DOHH2 (cell line): Measurements from ENCODE around the gene PYCARD.

Source experiments
- H3F3A ChIP-seq: fragments of 200-600 bp; sonication (generic), shearing (Covaris generic); 2 replicates; pipeline ENCODE4 v1.6.0; 2016; ENCODE audit warnings: antibody characterized with exemption, mild to moderate bottlenecking; ENCODE audit not compliant: control insufficient read depth, insufficient read depth
- H3K27ac ChIP-seq: fragments of 200-600 bp; sonication (generic); 2 replicates; pipeline ENCODE4 v1.5.1; 2014; ENCODE audit warnings: low read depth, mild to moderate bottlenecking, low read length, moderate library complexity
- H3K27me3 ChIP-seq: fragments of 200-600 bp; sonication (generic); 2 replicates; pipeline ENCODE4 v1.6.1; 2014; ENCODE audit warnings: mild to moderate bottlenecking, low read length, mixed read lengths; ENCODE audit not compliant: control insufficient read depth
- H3K36me3 ChIP-seq: fragments of 200-600 bp; sonication (generic); 2 replicates; pipeline ENCODE4 v1.6.1; 2014; ENCODE audit warnings: mild to moderate bottlenecking, low read length, moderate library complexity, mixed read lengths; ENCODE audit not compliant: control insufficient read depth
- H3K4me1 ChIP-seq: fragments of 200-600 bp; sonication (generic); 2 replicates; pipeline ENCODE4 v1.6.1; 2014; ENCODE audit warnings: mild to moderate bottlenecking, low read length, mixed read lengths; ENCODE audit not compliant: control insufficient read depth
- H3K4me2 ChIP-seq: fragments of 200-600 bp; sonication (generic); 2 replicates; pipeline ENCODE4 v1.6.0; 2014; ENCODE audit warnings: mild to moderate bottlenecking, low read length, moderate library complexity
- H3K4me3 ChIP-seq: fragments of 200-600 bp; sonication (generic); 2 replicates; pipeline ENCODE4 v1.5.1; 2014; ENCODE audit warnings: mild to moderate bottlenecking, low read length, mixed read lengths
- H3K79me2 ChIP-seq: fragments of 200-600 bp; sonication (generic); 2 replicates; pipeline ENCODE4 v1.6.1; 2014; ENCODE audit warnings: mild to moderate bottlenecking, low read length, mixed read lengths; ENCODE audit not compliant: control insufficient read depth
- H3K9me2 ChIP-seq: fragments of 200-600 bp; sonication (generic); replicated peaks from 2 replicates; pipeline ENCODE4 v1.6.1; 2014; ENCODE audit warnings: mild to moderate bottlenecking, low read length, mixed read lengths; ENCODE audit not compliant: control insufficient read depth
- H3K9me3 ChIP-seq: fragments of 200-600 bp; sonication (generic); 2 replicates; pipeline ENCODE4 v1.6.1; 2014; ENCODE audit warnings: antibody characterized with exemption, low read length, mixed read lengths; ENCODE audit not compliant: control insufficient read depth, insufficient read depth
- H4K20me1 ChIP-seq: fragments of 200-600 bp; sonication (generic); 2 replicates; pipeline ENCODE4 v1.6.0; 2014; ENCODE audit warnings: low read depth, mild to moderate bottlenecking, antibody characterized with exemption, low read length, moderate library complexity; ENCODE audit not compliant: control insufficient read depth, insufficient read depth
- CTCF ChIP-seq: fragments of 200-600 bp; sonication (generic); IDR thresholded peaks from one replicate; pipeline ENCODE4 v1.5.1; 2014; ENCODE audit warnings: antibody characterized with exemption, mild to moderate bottlenecking, low read depth, low read length; ENCODE audit not compliant: poor library complexity, severe bottlenecking
- EZH2phosphoT487 ChIP-seq: fragments of 200-600 bp; sonication (generic); IDR thresholded peaks from 2 replicates; pipeline ENCODE4 v1.6.1; 2017; ENCODE audit warnings: borderline replicate concordance, mild to moderate bottlenecking, antibody characterized with exemption, low read length, moderate library complexity, mixed read lengths

The PYCARD gene

GRCh38 chr16:31216422-31217135 lies 14.0 kb upstream of the PYCARD start, which contains the start of gene PYDC1:
Gene PYDC1 (minus strand): TSS chr16:31217135. CDS start chr16:31217028, 107 bp downstream.
- Histone ChIP-seq H3F3A (no peaks in the 10 kb centered on the region), H3K9me2 (no peaks in the 10 kb centered on the region), H3K4me3 (no peak within 1 kb of the TSS), H3K36me3 (no peaks in the 10 kb centered on the region), H4K20me1 (no peaks in the 10 kb centered on the region; the same call in 1 of the 2 replicates), H3K4me2 (no peak within 1 kb of the TSS), H3K9me3 (no peaks in the 10 kb centered on the region), H3K27ac (no peak within 1 kb of the TSS), H3K4me1 (no peaks in the 10 kb centered on the region), H3K27me3 (peaks cover 40% of the 10 kb centered on the region), H3K79me2 (no peaks in the 10 kb centered on the region)
- no peak for TF ChIP-seq CTCF
- TF ChIP-seq EZH2phosphoT487, result no peak

- no peaks in the 10 kb centered on the region for H3F3A ChIP-seq
- H3K79me2 ChIP-seq, result no peaks in the 10 kb centered on the region
- H3K27ac ChIP-seq, result no peak overlapping the region
- H3K4me1 ChIP-seq, result no peaks in the 10 kb centered on the region
- no peaks in the 10 kb centered on the region for H3K36me3 ChIP-seq
- no peaks in the 10 kb centered on the region for H3K9me3 ChIP-seq
- H3K27me3 ChIP-seq, result peaks cover 37% of the 10 kb centered on the region
- H3K4me2 ChIP-seq, result no peak overlapping the region
- H3K4me3 ChIP-seq, result no peak overlapping the region
- no peaks in the 10 kb centered on the region; the same call in 1 of the 2 replicates for H4K20me1 ChIP-seq
- TF ChIP-seq EZH2phosphoT487 (no peak), CTCF (no peak)
- no peaks in the 10 kb centered on the region for H3K9me2 ChIP-seq
Measured at GRCh38 chr16:31215287-31216162, 13.0 kb upstream of the PYCARD start.

- Histone ChIP-seq H4K20me1 (no peaks in the 10 kb centered on the region; the same call in 1 of the 2 replicates), H3F3A (no peaks in the 10 kb centered on the region), H3K27ac (no peak overlapping the region), H3K79me2 (no peaks in the 10 kb centered on the region), H3K9me2 (no peaks in the 10 kb centered on the region), H3K36me3 (no peaks in the 10 kb centered on the region), H3K4me1 (no peaks in the 10 kb centered on the region), H3K27me3 (peaks cover 37% of the 10 kb centered on the region), H3K9me3 (no peaks in the 10 kb centered on the region), H3K4me2 (no peak overlapping the region), H3K4me3 (no peak overlapping the region)
- TF ChIP-seq CTCF, result no peak
- no peak for TF ChIP-seq EZH2phosphoT487
Measured at GRCh38 chr16:31214708-31215286, 12.2 kb upstream of the PYCARD start.
